GM12878 (cell line): ENCODE data around the gene CAV2. TPM values are rescaled to one million over a fixed set of nuclear protein-coding genes. Genes with fewer than 3 reads are reported as not detected.

Source experiments
- ATAC-seq: fragments of 200-7000 bp; cut with Tn5 transposase; 3 replicates; pipeline ENCODE4 v1.9.1; 2020; ENCODE audit warnings: mild to moderate bottlenecking, moderate library complexity
- BruUV-seq: library from RNA; stranded (reverse); fragments of 400-500 nt; replicated peaks from 2 replicates; lab custom pipeline; 2021; lab: Mats Ljungman, UMichigan
- CTCF ChIA-PET: fragments of 300-600 bp; sonication (Branson Sonifier 250); formaldehyde crosslinking; extraction: SDS; loops from one replicate; lab custom pipeline; 2021; ENCODE audit warnings: inconsistent platforms; lab: Yijun Ruan, JAX
- POLR2A ChIA-PET: fragments of 350-600 bp; formaldehyde crosslinking; extraction: SDS; loops from one replicate; lab custom pipeline; 2021; ENCODE audit warnings: inconsistent platforms; lab: Charles Lee
- RAD21 ChIA-PET: fragments of 300-600 bp; sonication (Branson Sonifier 250); formaldehyde crosslinking; loops from one replicate; lab custom pipeline; 2023; ENCODE audit warnings: antibody characterized with exemption; ENCODE audit not compliant: unreplicated experiment; lab: Charles Lee
- SMC1A ChIA-PET: fragments of 300-600 bp; sonication (Branson Sonifier 250); formaldehyde crosslinking; loops from one replicate; lab custom pipeline; 2023; ENCODE audit not compliant: unreplicated experiment, uncharacterized antibody; lab: Charles Lee
- DNase-seq: peaks from one replicate; pipeline ENCODE4 v3.0.0-alpha.2; 2011; ENCODE audit warnings: low read depth, low spot score
- FAIRE-seq: peaks from 3 replicates; lab custom pipeline; 2011; peaks lifted over from hg19 to GRCh38; lab: Jason Lieb, UNC
- H2AFZ ChIP-seq: 2 replicates; pipeline ENCODE4 v1.6.0; 2011; ENCODE audit warnings: low read depth, low read length, control low read depth; ENCODE audit not compliant: control insufficient read depth
- H3K27ac ChIP-seq: 2 replicates; pipeline ENCODE4 v1.5.1; 2011; ENCODE audit warnings: control low read depth; ENCODE audit not compliant: control insufficient read depth, insufficient read depth
- H3K27me3 ChIP-seq, 2 experiments: replicated peaks in 1 of 2; 2 replicates each; pipeline versions ENCODE4 v1.6.0 to v1.6.1; 2011; ENCODE audit warnings: low read length in 1 of 2; ENCODE audit not compliant: control insufficient read depth in 2 of 2, insufficient read depth in 2 of 2
- H3K36me3 ChIP-seq, 2 experiments: 2 replicates each; pipeline ENCODE4 v1.5.1; 2011; ENCODE audit warnings: low read length in 1 of 2; ENCODE audit not compliant: control insufficient read depth in 2 of 2, insufficient read depth in 2 of 2
- H3K4me1 ChIP-seq: 2 replicates; pipeline ENCODE4 v1.6.1; 2011; ENCODE audit warnings: mild to moderate bottlenecking, low read length, moderate library complexity, mixed read lengths; ENCODE audit not compliant: control insufficient read depth, insufficient read depth
- H3K4me2 ChIP-seq: 2 replicates; pipeline ENCODE4 v1.6.0; 2011; ENCODE audit warnings: control low read depth; ENCODE audit not compliant: control insufficient read depth, insufficient read depth
- H3K4me3 ChIP-seq: fragments of 200-600 bp; sonication (generic); 2 replicates; pipeline ENCODE4 v1.5.1; 2016
- H3K79me2 ChIP-seq: 2 replicates; pipeline ENCODE4 v1.6.0; 2011; ENCODE audit warnings: low read length; ENCODE audit not compliant: control insufficient read depth, insufficient read depth
- H3K9ac ChIP-seq: 2 replicates; pipeline ENCODE4 v1.8.0; 2011; ENCODE audit warnings: low read length, control low read depth, mixed read lengths; ENCODE audit not compliant: control insufficient read depth, insufficient read depth
- H3K9me3 ChIP-seq: replicated peaks from 3 replicates; pipeline ENCODE4 v1.5.1; 2011; ENCODE audit warnings: mild to moderate bottlenecking, low read length; ENCODE audit not compliant: control insufficient read depth, insufficient read depth
- H4K20me1 ChIP-seq: 2 replicates; pipeline ENCODE4 v1.6.0; 2011; ENCODE audit not compliant: control insufficient read depth, insufficient read depth
- ELK1 ChIP-seq: IDR thresholded peaks from 2 replicates; pipeline ENCODE4 v1.6.1; 2012; ENCODE audit warnings: low read depth, low read length, improper control_type of control experiment
- IKZF2 ChIP-seq, 2 experiments: fragments of 450-650 bp; IDR thresholded peaks; 2 replicates each; pipeline ENCODE4 v1.6.1; 2017; ENCODE audit warnings: mild to moderate bottlenecking in 2 of 2, moderate library complexity in 2 of 2
- NFIC ChIP-seq: IDR thresholded peaks from 2 replicates; pipeline ENCODE4 v1.6.1; 2012; ENCODE audit warnings: low read depth, mild to moderate bottlenecking, inconsistent platforms, low read length, moderate library complexity
- NFYA ChIP-seq: IDR thresholded peaks from 2 replicates; pipeline ENCODE4 v1.6.1; 2011; ENCODE audit warnings: low read depth, mild to moderate bottlenecking, low read length, improper control_type of control experiment, borderline replicate concordance
- PRDM15 ChIP-seq: fragments of 450-650 bp; formaldehyde crosslinking; IDR thresholded peaks from 2 replicates; pipeline ENCODE4 v1.4.0; 2020; ENCODE audit warnings: mild to moderate bottlenecking, moderate library complexity
- TCF3 ChIP-seq: IDR thresholded peaks from 2 replicates; pipeline ENCODE4 v1.6.1; 2012; ENCODE audit warnings: low read depth, mild to moderate bottlenecking, low read length, borderline replicate concordance; ENCODE audit not compliant: insufficient read depth
- USF2 ChIP-seq: IDR thresholded peaks from 2 replicates; pipeline ENCODE4 v1.6.1; 2011; ENCODE audit warnings: low read depth, low read length, improper control_type of control experiment, borderline replicate concordance
- WGBS: methylation state at CpG from one replicate; pipeline ENCODE4 v1.1.6; 2016; ENCODE audit warnings: low lambda C conversion rate; ENCODE audit not compliant: insufficient replicate concordance, insufficient coverage; ENCODE audit errors: missing lambda C conversion rate; 5-methylcytosine and 5-hydroxymethylcytosine counted together
- in situ Hi-C: fragments of 300-500 bp; cut with MboI; formaldehyde crosslinking; loops from 9 replicates; pipeline ENCODE4 v1.14.3; 2018; ENCODE audit warnings: mixed read lengths
- intact Hi-C: fragments of 100-400 bp; cut with micrococcal nuclease; formaldehyde crosslinking; loops from one replicate; pipeline ENCODE4 v1.14.2; 2022; ENCODE audit not compliant: unreplicated experiment
- polyA plus RNA-seq, 11 experiments: library from polyadenylated mRNA; depleted of rRNA in 4 of 11; unstranded in 6 of 11; stranded (reverse) in 5 of 11; fragments of >200 nt; fragmentation: Nextera tagmentation in 4 of 11; fragmentation: Illumina TruSeq in 1 of 11; extraction: Ambion mirVana in 4 of 11; extraction: Trizol in 1 of 11; gene quantifications; 1 replicate in 1 of 11; 2 replicates in 10 of 11; pipeline versions ENCODE4 v1.2.1 to v1.2.3, GENCODE V29; 2011 to 2016; ENCODE audit warnings: inconsistent platforms in 2 of 11, missing spikeins in 2 of 11, low read depth in 1 of 11
- total RNA-seq, 4 experiments: library from RNA; depleted of rRNA in 3 of 4; stranded (reverse); fragments of >200 nt in 3 of 4; fragmentation: Illumina TruSeq in 1 of 4; extraction: Trizol in 1 of 4; gene quantifications; 2 replicates each; pipeline versions ENCODE4 v1.2.1 to v1.2.3, GENCODE V29; 2013 to 2021

CAV2 gene
- total and polyA plus RNA-seq, 10 of the 15 experiments (the other 5 are each of a cell fraction or from before 2014, with no cell fraction given): 0.77 to 11.4 (median 2.5) TPM

GRCh38 chr7:116495736-116496135 lies 3.8 kb upstream of the CAV2 start:
- no TSS peak for BruUV-seq
- 0% methylated on average over 1 of the region's 1 CpG for WGBS
- intact Hi-C loops (no loop called here), in situ Hi-C loops (no loop called here)
- ChIA-PET CTCF (interaction anchor here (0.7 kb wide), 1 partner anchor 32 kb away, joined by 3 read pairs; no protein-coding TSS in a partner anchor), RAD21 (no interaction called here), POLR2A (no interaction called here)
- no peak overlapping the region for H3K4me2 ChIP-seq
- FAIRE-seq: no peak
- H4K20me1 ChIP-seq: no peaks in the 10 kb centered on the region
- H3K27ac ChIP-seq: no peak overlapping the region
- no peak overlapping the region for H3K9ac ChIP-seq
- no peaks in the 10 kb centered on the region for H3K79me2 ChIP-seq
- no peak overlapping the region for H3K4me3 ChIP-seq
- no peaks in the 10 kb centered on the region for H3K9me3 ChIP-seq
- peaks cover 0 to 2% of the 10 kb centered on the region in 2 experiments; a peak in 1 of 4 replicates for H3K27me3 ChIP-seq
- DNase-seq: no peak
- no peaks in the 10 kb centered on the region for H3K36me3 ChIP-seq
- no peak for ATAC-seq
- H2AFZ ChIP-seq: no peak overlapping the region
- peaks cover 10% of the 10 kb centered on the region for H3K4me1 ChIP-seq
- TF ChIP-seq ELK1 (no peak), IKZF2 (IDR thresholded peaks at IDR 0.05) (no peak), TCF3 (no peak), NFIC (no peak), USF2 (no peak), NFYA (no peak), PRDM15 (no peak)
- TF ChIP-seq, all 136 proteins: peak for 0
- SMC1A ChIA-PET: no interaction called here
